WERI-Rb-1 (cell line): ENCODE data around the gene NAALADL2.

ENCODE experiments used
- DNase-seq: peaks from one replicate; pipeline ENCODE4 v3.0.0-alpha.2; 2020
- H3K27ac ChIP-seq: fragments of 250-450 bp; sonication (Bioruptor Pico); 2 replicates; pipeline ENCODE4 v1.5.1; 2020; ENCODE audit warnings: mild to moderate bottlenecking, moderate library complexity
- H3K27me3 ChIP-seq: fragments of 250-450 bp; sonication (Bioruptor Pico); 2 replicates; pipeline ENCODE4 v1.5.1; 2021; ENCODE audit warnings: mild to moderate bottlenecking, low read depth, moderate library complexity; ENCODE audit not compliant: insufficient read depth, severe bottlenecking
- H3K36me3 ChIP-seq: fragments of 250-450 bp; sonication (Bioruptor Pico); 2 replicates; pipeline ENCODE4 v1.5.1; 2020; ENCODE audit warnings: mild to moderate bottlenecking, moderate library complexity
- H3K4me3 ChIP-seq: 2 replicates; pipeline ENCODE4 v1.5.1; 2011; ENCODE audit warnings: low read depth, mild to moderate bottlenecking, control low read depth, low read length
- H3K9me3 ChIP-seq: fragments of 250-450 bp; sonication (Bioruptor Pico); 2 replicates; pipeline ENCODE4 v1.5.1; 2021; ENCODE audit warnings: mild to moderate bottlenecking, moderate library complexity; ENCODE audit not compliant: severe bottlenecking
- TF ChIP-seq, protein P1 (sequence below): IDR thresholded peaks from 2 replicates; pipeline ENCODE4 v1.5.1; 2011; ENCODE audit warnings: low read depth, mild to moderate bottlenecking, control low read depth, inconsistent platforms, low read length

Gene NAALADL2

DNA sequence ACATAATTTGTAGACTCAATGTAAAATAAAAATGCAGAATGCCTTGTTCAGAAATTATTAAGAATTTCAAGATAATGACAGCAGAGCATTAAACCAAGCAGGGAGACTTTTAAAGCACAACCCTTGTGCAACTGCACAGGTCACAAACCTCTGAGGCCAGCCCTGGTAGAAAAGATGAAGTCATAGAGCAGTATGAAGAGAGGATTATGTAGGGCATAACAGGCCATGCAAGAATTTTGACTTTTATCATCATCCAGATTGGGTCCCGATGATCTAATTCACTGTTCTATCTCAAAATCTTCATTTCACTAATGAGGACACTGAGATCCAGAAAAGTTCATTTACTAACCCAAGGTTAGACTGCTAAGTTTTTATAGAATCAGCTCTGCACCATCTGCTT is 388.5 kb downstream of the NAALADL2 start:
- Histone ChIP-seq H3K9me3 (no peaks in the 10 kb centered on the region), H3K27ac (no peak overlapping the region)

DNA sequence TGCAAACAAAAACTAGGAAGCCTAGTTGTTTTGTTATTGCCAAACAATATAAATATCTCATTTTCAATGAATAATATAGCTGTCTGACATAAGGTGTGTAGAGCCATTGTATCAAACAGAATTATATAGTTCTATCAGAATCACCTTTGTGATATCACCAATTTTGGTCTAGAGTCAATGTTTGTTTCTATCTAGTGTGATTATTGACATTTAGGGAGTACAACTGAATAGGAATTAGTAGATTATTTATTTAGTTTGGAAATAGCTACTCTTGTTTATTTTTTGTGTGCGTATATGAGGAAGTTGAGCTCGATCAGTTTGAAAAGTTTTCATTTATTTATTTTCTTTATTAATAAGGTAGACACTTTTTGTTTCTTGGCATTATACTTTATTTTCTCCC is 389.7 kb downstream of the NAALADL2 start:
- H3K27me3 ChIP-seq = no peaks in the 10 kb centered on the region
- H3K27ac ChIP-seq = no peak overlapping the region
- no peak for DNase-seq
- TF ChIP-seq, protein P1, sequence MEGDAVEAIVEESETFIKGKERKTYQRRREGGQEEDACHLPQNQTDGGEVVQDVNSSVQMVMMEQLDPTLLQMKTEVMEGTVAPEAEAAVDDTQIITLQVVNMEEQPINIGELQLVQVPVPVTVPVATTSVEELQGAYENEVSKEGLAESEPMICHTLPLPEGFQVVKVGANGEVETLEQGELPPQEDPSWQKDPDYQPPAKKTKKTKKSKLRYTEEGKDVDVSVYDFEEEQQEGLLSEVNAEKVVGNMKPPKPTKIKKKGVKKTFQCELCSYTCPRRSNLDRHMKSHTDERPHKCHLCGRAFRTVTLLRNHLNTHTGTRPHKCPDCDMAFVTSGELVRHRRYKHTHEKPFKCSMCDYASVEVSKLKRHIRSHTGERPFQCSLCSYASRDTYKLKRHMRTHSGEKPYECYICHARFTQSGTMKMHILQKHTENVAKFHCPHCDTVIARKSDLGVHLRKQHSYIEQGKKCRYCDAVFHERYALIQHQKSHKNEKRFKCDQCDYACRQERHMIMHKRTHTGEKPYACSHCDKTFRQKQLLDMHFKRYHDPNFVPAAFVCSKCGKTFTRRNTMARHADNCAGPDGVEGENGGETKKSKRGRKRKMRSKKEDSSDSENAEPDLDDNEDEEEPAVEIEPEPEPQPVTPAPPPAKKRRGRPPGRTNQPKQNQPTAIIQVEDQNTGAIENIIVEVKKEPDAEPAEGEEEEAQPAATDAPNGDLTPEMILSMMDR = no peak
- H3K9me3 ChIP-seq = no peaks in the 10 kb centered on the region
- H3K36me3 ChIP-seq = no peaks in the 10 kb centered on the region
- H3K4me3 ChIP-seq = no peak overlapping the region

More for the DNA sequence above, 388.5 kb downstream of the NAALADL2 start:
- TF ChIP-seq, protein P1 = no peak
- DNase-seq = no peak
- no peaks in the 10 kb centered on the region for H3K36me3 ChIP-seq
- H3K4me3 ChIP-seq = no peak overlapping the region
- H3K27me3 ChIP-seq = no peaks in the 10 kb centered on the region

DNA sequence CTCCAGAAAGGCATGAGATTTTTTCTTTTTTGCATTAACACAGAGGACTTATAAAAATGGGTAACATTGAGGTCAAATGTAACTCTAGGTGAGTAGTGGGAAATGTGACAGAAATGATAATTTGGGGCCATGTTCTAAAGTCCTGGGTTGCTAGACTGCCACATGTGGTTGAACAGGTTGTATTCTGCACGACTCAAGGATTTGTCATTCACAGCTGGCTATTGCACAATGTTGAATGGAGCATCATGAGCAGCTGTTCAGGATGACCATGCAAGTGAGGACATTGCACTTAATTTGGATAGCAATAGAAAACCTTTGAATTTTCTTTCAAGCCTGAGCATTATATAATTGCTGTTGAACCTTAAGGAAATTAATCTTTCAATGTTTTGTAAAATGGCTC is 396.6 kb downstream of the NAALADL2 start:
- no peak for DNase-seq
- TF ChIP-seq, protein P1 = no peak
- Histone ChIP-seq H3K4me3 (no peak overlapping the region), H3K36me3 (no peaks in the 10 kb centered on the region), H3K9me3 (no peaks in the 10 kb centered on the region), H3K27me3 (no peaks in the 10 kb centered on the region), H3K27ac (no peak overlapping the region)

DNA sequence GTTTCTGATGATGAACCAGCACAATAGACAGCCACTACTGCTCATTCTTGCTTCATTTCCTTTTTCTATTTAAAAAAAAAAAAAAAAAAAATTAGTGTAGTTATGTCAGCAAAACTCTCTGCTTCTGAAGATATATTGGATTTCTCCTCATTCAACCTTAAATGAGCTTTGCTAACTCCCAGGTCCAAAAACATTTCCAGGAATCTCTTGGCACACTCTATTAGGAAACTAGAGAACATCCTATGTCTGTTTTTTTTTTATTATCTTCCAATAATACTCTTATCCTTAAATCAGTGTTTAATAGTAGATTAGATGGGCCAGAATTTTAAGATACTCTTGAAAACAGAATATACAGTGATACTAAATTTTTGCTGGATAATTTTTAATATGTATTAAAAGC is 398.0 kb downstream of the NAALADL2 start:
- TF ChIP-seq, protein P1 = no peak
- Histone ChIP-seq H3K4me3 (no peak overlapping the region), H3K9me3 (no peaks in the 10 kb centered on the region), H3K27ac (no peak overlapping the region), H3K36me3 (no peaks in the 10 kb centered on the region), H3K27me3 (no peaks in the 10 kb centered on the region)
- DNase-seq = no peak

DNA sequence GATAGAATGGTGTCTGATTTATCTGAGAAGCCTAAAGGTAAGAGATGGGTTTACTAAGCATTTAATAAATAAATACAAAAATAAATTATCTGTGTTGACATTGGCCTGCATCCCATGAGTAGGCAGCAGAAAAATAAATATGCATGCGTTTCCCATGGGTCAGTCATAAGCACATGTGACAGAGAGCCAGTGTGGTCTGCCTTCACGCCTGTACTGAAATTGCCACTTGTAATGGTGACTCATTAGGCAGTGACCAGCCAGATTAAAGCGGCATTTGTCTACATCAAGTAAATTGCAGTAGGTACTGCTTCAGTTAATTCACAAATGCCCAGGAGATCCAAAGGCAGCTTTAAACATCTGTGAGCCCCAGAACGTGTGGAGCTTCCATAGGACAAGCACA is 399.6 kb downstream of the NAALADL2 start:
- Histone ChIP-seq H3K36me3 (no peaks in the 10 kb centered on the region), H3K4me3 (no peak overlapping the region), H3K27ac (no peak overlapping the region), H3K9me3 (no peaks in the 10 kb centered on the region), H3K27me3 (no peaks in the 10 kb centered on the region)
- TF ChIP-seq, protein P1 = no peak
- DNase-seq = no peak

DNA sequence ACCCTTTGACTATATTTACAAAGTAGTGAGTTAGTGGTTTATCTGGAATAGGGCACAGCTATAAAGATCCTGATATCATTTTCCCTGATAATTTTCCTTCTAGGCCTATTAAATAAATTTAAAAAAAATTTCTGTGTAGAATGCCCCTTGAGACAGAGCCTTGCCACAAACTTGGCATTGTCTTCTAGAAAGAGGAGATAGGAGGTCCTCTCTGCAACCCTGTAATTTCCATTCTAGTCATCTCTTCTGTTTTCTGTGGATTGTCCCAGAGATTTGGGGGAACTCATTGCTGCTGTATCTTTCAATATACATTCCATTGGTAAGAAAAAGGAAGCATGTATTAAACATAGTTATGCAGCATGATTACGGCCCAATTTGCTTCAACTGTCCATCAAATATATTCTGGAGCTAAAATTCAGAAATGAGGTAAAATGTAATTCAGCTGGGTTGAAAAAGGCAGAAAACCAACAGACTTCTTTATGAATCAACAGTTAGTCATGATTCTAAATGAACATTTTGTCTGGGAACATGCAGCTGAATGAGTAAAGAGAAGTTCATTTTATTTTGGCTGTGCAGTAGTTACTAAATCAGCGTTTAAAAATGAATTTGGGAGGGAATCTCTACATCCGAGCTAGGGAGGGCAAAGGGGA is 401.1 kb downstream of the NAALADL2 start:
- Histone ChIP-seq H3K36me3 (no peaks in the 10 kb centered on the region), H3K27me3 (no peaks in the 10 kb centered on the region), H3K27ac (no peak overlapping the region), H3K4me3 (no peak overlapping the region), H3K9me3 (no peaks in the 10 kb centered on the region)
- DNase-seq = no peak
- TF ChIP-seq, protein P1 = no peak
